CD4-positive, alpha-beta T cell (primary cell): Measurements from ENCODE around the gene TOMM6. TPM values are rescaled to one million over a fixed set of nuclear protein-coding genes. Genes with fewer than 3 reads are reported as not detected.

Source experiments
- ATAC-seq: fragments of 200-7000 bp; cut with Tn5 transposase; one replicate; pipeline ENCODE4 v1.10.0; 2022; ENCODE audit warnings: mild to moderate bottlenecking; ENCODE audit not compliant: poor library complexity
- CTCF ChIA-PET: fragments of 350-600 bp; sonication (Branson Sonifier 250); formaldehyde crosslinking; loops from one replicate; lab custom pipeline; 2021; ENCODE audit warnings: antibody characterized with exemption, inconsistent platforms; lab: Charles Lee
- POLR2A ChIA-PET: fragments of 350-600 bp; sonication (Branson Sonifier 250); formaldehyde crosslinking; loops from one replicate; lab custom pipeline; 2021; ENCODE audit warnings: antibody characterized with exemption, inconsistent platforms; lab: Charles Lee
- DNase-seq, 14 experiments: peaks; one replicate each; pipeline ENCODE4 v3.0.0-alpha.2; 2013 to 2020; ENCODE audit warnings: mixed read lengths in 2 of 14
- H3K27ac ChIP-seq, 2 donors: one replicate each; pipeline versions ENCODE4 v1.5.1 to v1.7.0; 2013; ENCODE audit warnings: low read length in 2 of 2, low read depth in 1 of 2, mild to moderate bottlenecking in 1 of 2
- H3K27me3 ChIP-seq, 2 experiments: 1 replicate in 1 of 2; 2 replicates in 1 of 2; pipeline versions ENCODE4 v1.6.1 to v1.7.0; 2013; ENCODE audit warnings: low read length in 2 of 2, control low read depth in 1 of 2, mild to moderate bottlenecking in 1 of 2, moderate library complexity in 1 of 2; ENCODE audit not compliant: insufficient read depth in 2 of 2, control insufficient read depth in 1 of 2
- H3K36me3 ChIP-seq: one replicate; pipeline ENCODE4 v1.6.1; 2013; ENCODE audit warnings: low read length, control low read depth; ENCODE audit not compliant: insufficient read depth
- H3K4me1 ChIP-seq: one replicate; pipeline ENCODE4 v1.6.1; 2013; ENCODE audit warnings: low read length, control low read depth; ENCODE audit not compliant: insufficient read depth
- H3K4me3 ChIP-seq: one replicate; pipeline ENCODE4 v1.5.1; 2013; ENCODE audit warnings: mild to moderate bottlenecking, low read length, moderate library complexity
- H3K9me3 ChIP-seq, 2 experiments: 1 replicate in 1 of 2; 2 replicates in 1 of 2; pipeline versions ENCODE4 v1.6.1 to v1.7.0; 2013; ENCODE audit warnings: low read length in 2 of 2, mild to moderate bottlenecking in 2 of 2, control low read depth in 1 of 2, moderate library complexity in 1 of 2; ENCODE audit not compliant: control insufficient read depth in 1 of 2, insufficient read depth in 1 of 2
- H3K27ac Mint-ChIP-seq: one replicate; pipeline ENCODE4 v1.8.0; 2020; ENCODE audit warnings: mixed read lengths
- H3K27me3 Mint-ChIP-seq: one replicate; pipeline ENCODE4 v1.8.0; 2021; ENCODE audit warnings: mixed read lengths
- H3K36me3 Mint-ChIP-seq: one replicate; pipeline ENCODE4 v1.8.0; 2021; ENCODE audit warnings: low read depth, mixed read lengths
- H3K4me1 Mint-ChIP-seq: one replicate; pipeline ENCODE4 v1.8.0; 2021; ENCODE audit warnings: low read depth, mixed read lengths
- H3K4me3 Mint-ChIP-seq: one replicate; pipeline ENCODE4 v1.8.0; 2020; ENCODE audit warnings: mild to moderate bottlenecking, mixed read lengths
- H3K9me3 Mint-ChIP-seq: one replicate; pipeline ENCODE4 v1.8.0; 2020; ENCODE audit warnings: mixed read lengths
- CTCF ChIP-seq: fragments of 200-600 bp; IDR thresholded peaks from one replicate; pipeline ENCODE4 v1.8.0; 2022; ENCODE audit warnings: antibody characterized with exemption, mild to moderate bottlenecking
- intact Hi-C, 2 experiments: fragments of 100-400 bp; cut with DNase I in 1 of 2; cut with micrococcal nuclease in 1 of 2; formaldehyde crosslinking; loops; one replicate each; pipeline versions ENCODE4 v1.15.1 to v1.9.0; 2023 to 2025; cut with DNase I, micrococcal nuclease
- total RNA-seq, 174 experiments: library from RNA in 2 of 174; stranded (reverse) in 2 of 174; gene quantifications; one replicate each; pipeline ENCODE4 v1.2.3 and lab custom pipeline; 2021 to 2026

Gene TOMM6
- total RNA-seq, 2 experiments from 2014 or later, result 78.8 to 83.2 TPM

GRCh38 chr6:41768545-41769308 lies 18.8 kb upstream of the TOMM6 start:
- no peak for ATAC-seq
- CTCF ChIA-PET, result interaction anchor here (1.5 kb wide), 1 partner anchor 19 kb away, joined by 3 read pairs; the partner anchor contains the start of gene TOMM6
- H3K4me1 ChIP-seq, result peaks cover 5% of the 10 kb centered on the region
- Mint-ChIP-seq H3K36me3 (peaks cover 22% of the 10 kb centered on the region), H3K4me3 (no peak overlapping the region), H3K4me1 (no peaks in the 10 kb centered on the region), H3K9me3 (no peaks in the 10 kb centered on the region), H3K27ac (no peak overlapping the region), H3K27me3 (no peaks in the 10 kb centered on the region)
- H3K27ac ChIP-seq, result no peak overlapping the region
- no peaks in the 10 kb centered on the region for H3K27me3 ChIP-seq
- no peaks in the 10 kb centered on the region for H3K9me3 ChIP-seq
- peaks cover 31% of the 10 kb centered on the region for H3K36me3 ChIP-seq
- intact Hi-C loops, result no loop called here
- POLR2A ChIA-PET, result no interaction called here
- TF ChIP-seq CTCF, result no peak
- no peak for DNase-seq
- no peak overlapping the region for H3K4me3 ChIP-seq

DNA sequence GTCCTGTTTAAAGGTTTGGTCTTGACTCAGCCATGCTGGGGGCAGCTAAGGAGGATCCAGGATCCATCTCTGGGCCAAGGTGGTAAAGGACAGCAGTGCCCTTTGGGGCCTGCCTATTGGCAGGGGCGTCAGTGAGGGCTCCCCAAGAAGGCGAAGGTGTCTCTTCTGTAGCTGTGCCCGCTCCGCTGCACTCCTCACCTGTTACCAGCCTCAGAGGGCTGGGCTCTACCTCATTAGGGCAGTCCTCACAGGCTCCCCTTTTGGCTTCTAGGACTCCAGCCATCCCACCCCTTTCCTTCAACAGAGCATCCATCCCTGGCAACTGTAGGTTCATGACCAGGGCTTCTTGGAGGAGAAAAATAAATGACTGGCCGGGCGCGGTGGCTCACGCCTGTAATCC lies 18.1 kb upstream of the TOMM6 start:
- Histone ChIP-seq H3K4me3 (no peak overlapping the region), H3K36me3 (peaks cover 36% of the 10 kb centered on the region), H3K9me3 (no peaks in the 10 kb centered on the region), H3K27ac (no peak overlapping the region), H3K27me3 (no peaks in the 10 kb centered on the region), H3K4me1 (peaks cover 5% of the 10 kb centered on the region)
- no peaks in the 10 kb centered on the region for H3K4me1 Mint-ChIP-seq
- TF ChIP-seq CTCF, result no peak
- H3K4me3 Mint-ChIP-seq, result no peak overlapping the region
- ChIA-PET CTCF (interaction anchor here (1.5 kb wide), 1 partner anchor 18 kb away, joined by 3 read pairs; the partner anchor contains the start of gene TOMM6), POLR2A (no interaction called here)
- no peak overlapping the region for H3K27ac Mint-ChIP-seq
- H3K27me3 Mint-ChIP-seq, result no peaks in the 10 kb centered on the region
- no peaks in the 10 kb centered on the region for H3K9me3 Mint-ChIP-seq
- DNase-seq (no peak), ATAC-seq (no peak)
- intact Hi-C loops, result no loop called here
- peaks cover 26% of the 10 kb centered on the region for H3K36me3 Mint-ChIP-seq

GRCh38 chr6:41770381-41771057 lies 17.0 kb upstream of the TOMM6 start:
- H3K4me1 Mint-ChIP-seq, result no peaks in the 10 kb centered on the region
- intact Hi-C loops, result no loop called here
- DNase-seq (no peak), ATAC-seq (no peak)
- no peaks in the 10 kb centered on the region for H3K9me3 Mint-ChIP-seq
- no peak overlapping the region for H3K27ac ChIP-seq
- H3K4me3 Mint-ChIP-seq, result no peak overlapping the region
- H3K9me3 ChIP-seq, result no peaks in the 10 kb centered on the region
- ChIA-PET POLR2A (no interaction called here), CTCF (no interaction called here)
- TF ChIP-seq CTCF, result no peak
- no peak overlapping the region for H3K4me3 ChIP-seq
- H3K4me1 ChIP-seq, result peaks cover 5% of the 10 kb centered on the region
- H3K36me3 ChIP-seq, result peaks cover 46% of the 10 kb centered on the region
- H3K36me3 Mint-ChIP-seq, result peaks cover 38% of the 10 kb centered on the region
- no peaks in the 10 kb centered on the region for H3K27me3 ChIP-seq
- H3K27me3 Mint-ChIP-seq, result no peaks in the 10 kb centered on the region
- no peak overlapping the region for H3K27ac Mint-ChIP-seq
